GM15510 (cell line): ENCODE data around the gene PKP4.

Experiments used
- POLR2A ChIP-seq: IDR thresholded peaks from 3 replicates; pipeline ENCODE4 v1.6.1; 2011; ENCODE audit warnings: borderline replicate concordance; ENCODE audit not compliant: insufficient read length; ENCODE audit errors: extremely low read depth

The PKP4 gene

DNA sequence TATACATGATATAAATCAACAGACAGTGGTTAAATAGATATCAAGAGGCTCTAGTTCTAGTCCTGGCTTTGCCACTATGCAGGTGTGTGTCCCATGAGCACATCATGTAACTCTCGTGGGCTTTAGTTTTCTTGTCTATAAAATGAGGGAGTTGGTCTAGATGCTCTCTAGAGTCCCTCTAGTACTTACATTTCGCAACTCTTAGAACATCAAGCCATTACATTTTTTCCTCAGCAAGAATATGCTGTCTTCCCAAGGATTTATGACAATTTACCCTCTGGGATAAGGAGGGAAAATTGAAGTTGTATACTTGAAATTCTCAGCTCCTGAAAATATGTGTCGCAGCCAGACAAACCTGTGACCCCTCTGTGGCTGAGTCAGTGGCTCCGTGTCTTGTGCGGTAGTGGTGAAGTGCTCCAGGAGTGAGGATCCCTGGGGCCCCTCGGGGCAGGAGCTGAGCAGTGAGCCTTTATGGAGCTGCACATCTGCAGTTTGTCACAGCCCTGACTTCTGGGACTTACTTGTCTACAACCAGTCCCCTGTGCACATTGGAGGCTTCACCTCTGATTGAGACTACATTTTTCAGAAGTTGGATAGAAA is 6.8 kb downstream of the PKP4 start:
- no peak for TF ChIP-seq POLR2A

DNA sequence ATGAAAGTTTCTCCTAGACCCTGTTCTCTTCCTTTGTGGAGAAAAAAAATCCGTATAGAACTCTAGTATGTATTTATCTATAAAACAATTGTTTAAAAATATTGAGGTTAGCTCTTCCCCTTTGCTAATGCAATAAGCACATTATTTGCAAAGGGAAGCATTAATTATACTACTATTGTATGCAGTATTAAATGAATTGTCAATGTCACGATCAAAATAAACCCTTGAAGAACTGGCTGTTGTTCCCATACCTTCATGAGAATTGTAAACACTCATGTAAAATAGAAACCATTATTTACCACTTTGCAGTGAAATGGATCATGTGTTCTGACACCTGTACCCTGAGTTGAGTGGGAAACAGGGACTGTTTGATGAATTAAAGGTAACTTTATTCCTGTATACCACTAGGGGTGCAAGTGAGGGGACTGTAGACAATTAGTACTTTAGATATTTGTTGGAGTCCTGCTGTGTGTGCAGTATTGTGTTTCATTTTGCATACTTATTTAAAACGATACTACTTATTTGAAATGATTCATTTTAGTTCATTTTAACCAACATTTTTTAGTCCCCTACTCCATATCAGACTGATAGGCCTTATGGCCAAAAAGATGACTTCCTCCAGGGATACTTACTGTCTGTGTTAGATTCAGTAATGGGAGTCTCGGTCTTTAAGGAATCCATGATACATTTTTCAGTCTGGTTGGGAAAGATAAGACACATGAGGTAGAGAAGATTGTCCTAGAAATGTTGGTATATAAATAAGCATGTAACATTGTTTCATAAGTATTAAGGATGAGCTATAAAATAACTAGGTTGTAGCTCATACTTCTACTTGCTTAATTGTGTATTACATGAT is 7.9 kb downstream of the PKP4 start:
- TF ChIP-seq POLR2A = no peak

DNA sequence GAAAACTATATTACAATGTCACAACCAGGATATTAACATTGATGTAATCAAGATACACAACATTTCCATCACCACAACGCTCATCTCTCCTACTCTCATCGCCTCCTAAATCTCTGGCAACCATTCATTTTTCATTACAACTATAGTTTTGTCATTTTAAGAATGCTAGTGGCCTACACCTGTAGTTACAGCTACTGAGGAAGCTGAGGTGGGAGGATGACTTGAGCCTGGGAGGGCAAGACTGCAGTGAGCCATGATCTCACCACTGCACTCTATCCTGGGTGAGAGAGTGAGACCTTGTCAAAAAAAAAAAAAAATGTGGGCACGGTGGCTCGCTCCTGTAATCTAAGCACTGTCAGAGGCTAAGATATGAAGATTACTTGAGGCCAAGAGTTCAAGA is 10.5 kb downstream of the PKP4 start:
- no peak for TF ChIP-seq POLR2A

DNA sequence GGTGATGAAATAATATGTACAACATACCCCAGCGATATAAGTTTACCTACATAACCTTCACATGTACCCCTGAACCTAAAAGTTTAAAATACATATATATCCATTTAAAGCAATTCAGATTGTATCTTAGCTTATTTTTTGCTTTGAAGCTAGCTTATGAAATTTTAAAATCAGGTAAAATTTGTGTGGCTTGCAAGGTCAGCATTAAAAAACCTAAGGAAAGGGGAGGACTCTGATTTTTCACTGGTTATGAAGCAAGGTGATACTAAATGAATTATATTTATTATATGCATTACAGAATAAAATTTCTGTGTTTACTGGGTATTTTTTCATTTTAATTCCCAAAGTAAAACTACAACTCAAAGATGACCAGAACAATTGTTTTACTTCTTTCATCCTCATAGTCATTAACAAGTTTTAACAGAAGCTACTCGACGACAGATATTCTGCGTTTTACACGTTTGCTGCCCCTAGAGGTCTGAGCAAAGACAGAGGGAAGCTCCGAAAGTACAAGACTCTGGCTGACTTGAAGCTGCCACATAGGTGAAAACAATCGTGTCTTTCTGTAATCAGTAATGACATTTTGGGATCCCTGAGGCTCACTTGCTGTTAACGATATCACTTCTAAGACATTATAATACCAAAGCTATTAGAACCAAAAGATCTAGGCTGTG is 17.1 kb downstream of the PKP4 start:
- TF ChIP-seq POLR2A = no peak

DNA sequence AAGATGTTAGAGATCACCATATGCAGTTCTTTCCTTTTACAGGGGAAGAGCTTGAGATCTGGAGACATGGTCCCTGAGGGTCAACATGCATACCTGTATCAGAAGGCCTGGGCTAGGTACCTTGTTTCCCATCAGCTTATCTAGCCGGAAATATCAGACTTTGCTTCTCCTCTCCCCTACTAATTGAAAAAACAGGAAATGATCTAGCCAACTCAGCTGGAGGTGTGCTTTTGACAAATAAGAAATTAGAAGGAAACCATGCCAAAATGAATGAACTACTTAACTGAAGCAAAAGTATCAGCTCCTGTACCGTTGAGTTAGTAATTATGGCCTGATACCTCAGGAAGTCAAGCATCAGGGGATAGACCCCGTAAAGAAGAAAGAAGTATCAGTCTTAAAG is 20.4 kb downstream of the PKP4 start:
- no peak for TF ChIP-seq POLR2A

DNA sequence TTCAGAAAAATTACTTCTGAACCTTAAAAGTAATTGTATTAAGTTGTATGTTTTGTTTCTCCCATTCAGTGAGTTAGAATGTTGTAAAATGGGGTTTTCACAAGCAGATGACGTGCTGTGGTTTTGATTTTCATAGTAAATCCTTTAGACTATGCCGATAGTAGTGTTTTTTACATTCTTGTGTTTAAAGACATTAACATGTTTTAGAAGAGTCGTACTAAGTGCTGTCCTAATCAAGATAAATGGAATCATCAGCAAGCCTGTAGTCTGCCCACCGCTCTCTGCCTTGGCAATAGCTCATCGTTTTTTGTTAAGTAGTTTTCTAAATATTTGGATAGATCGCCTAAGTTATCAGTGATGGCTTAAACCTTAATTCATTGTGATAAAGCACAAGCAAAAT is 21.5 kb downstream of the PKP4 start:
- TF ChIP-seq POLR2A = no peak

DNA sequence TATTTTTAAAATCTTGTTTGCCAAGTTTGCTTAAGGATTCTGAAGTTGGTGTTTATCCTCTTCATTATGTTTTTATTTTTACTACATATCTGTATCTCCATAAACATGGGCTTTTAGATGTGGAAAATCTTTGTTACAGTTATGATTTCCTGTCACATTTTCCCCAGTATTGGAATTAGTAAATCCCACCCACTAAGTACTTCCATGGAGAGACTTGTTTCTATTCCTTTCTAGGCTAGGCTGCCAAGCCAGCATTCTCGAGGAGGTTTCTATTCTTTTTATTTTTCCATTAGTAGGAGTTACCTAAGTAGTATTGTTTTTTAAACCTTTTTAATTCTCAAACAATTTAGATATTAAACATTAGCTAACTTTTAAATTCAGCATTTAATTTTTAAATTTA is 22.1 kb downstream of the PKP4 start:
- no peak for TF ChIP-seq POLR2A

DNA sequence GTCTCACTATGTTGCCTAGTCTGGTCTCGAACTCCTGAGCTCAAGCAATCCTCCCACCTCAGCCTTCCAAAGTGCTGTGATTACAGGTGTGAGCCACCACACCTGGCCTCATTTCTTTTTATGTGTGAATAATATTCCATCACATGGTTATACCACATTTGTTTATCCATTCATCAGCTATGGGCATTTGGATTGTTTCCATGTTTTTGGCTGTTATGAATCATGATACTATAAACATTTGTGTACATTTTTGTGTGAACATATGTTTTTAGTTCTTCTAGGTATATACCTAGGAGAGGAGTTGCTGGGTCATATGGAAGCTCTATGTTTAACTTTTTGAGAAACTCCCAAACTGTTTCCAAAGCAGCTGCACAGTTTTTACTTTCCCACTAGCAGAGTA is 24.4 kb downstream of the PKP4 start:
- no peak for TF ChIP-seq POLR2A

DNA sequence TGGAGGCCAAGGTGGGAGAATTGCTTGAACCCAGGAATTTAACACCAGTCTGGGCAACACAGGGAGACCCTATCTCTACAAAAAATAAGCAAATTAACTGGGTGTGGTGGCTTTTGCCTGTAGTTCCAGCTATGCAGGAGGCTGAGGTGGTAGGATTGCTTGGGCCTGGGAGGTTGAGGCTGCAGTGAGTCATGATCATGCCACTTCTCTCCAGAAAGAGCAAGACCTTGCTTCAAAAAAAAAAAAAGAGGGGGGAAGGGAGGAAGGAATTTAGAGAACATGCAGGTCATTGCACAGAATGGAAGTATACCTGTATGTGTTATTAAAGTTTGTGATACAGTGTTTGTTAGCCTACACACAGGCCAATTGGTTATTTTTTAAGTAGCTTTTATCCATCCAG is 25.8 kb downstream of the PKP4 start:
- no peak for TF ChIP-seq POLR2A

DNA sequence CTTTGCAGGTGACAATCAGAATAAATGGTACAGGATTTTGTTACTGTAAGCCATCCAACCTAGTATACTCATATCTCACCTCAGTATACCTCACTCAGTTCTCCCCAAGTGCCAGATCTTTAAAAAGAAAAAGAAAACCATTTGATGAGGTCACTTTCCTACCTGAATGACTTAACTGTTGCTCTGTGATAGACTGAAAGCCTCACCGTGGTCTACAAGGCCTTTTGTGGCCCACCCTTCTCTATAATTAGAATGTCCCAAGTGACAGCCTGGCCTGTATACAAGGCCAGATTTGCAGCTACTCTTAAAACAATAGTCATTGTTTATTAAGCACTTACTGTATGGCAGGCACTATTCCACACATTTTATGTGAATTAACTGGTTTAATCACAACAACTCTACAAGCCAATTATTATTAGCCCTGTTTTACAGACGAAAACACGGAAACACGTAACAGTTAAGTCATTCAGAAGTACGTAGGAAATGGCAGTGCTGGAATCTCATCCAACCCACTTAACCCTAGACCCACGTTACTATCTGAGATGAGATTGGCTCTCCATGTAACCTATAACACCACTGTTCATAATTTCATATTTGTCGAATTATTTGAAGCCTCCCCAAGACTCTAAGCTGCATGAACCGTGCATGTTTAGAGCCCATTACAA is 28.3 kb downstream of the PKP4 start:
- no peak for TF ChIP-seq POLR2A

DNA sequence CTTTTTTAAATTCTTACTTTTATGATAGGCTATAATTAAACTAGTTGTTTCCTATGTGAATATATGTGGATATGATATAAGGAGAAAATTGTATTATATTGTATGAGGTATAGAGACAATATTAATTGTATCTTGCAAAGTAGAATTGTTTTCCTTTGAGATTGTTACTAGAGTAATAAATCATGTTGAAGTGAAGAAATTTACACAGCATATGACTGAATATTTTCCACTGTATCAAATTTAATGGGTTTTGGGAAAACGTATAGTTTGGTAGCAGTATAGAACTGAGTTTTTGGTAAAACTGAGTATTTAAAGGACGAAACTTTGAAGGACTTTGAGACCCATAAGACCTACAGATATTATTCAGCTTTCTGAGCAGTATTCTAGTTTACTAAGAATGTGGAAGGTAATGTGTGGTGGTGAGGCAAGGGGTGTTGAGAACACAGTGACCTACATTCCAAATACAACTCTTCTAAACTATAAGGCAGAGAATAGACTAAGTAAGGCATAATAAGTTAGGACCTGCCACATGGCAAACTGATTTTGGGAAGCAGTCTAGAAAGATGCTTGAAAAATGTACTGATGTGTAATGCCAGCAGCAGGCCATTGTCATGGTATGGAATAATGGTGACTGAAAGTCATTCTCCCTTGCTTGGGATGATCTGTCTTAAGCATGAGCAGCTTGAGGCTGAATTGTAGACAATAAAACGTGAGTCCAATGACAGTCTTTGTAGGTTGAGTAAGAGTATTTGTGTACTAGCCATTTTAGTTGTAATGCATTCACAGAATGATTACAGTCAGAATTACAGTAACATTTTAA is 29.6 kb downstream of the PKP4 start:
- no peak for TF ChIP-seq POLR2A

DNA sequence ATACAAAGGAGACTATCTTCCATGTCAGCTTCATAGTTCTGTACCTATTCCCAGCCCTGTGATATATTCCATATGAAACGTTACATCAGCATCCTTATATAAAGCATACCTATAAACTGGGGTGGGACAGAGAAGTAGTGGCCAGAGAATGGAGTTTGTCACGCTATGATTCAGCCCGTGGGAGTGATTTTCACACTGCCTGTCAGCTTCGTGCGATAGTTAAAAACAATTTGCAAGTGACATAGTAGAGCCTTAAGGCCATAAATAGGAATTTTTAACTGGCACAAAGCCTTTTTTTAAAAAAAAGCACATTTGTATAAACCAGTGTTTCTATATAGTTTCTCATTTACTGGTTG is 30.2 kb downstream of the PKP4 start:
- no peak for TF ChIP-seq POLR2A

DNA sequence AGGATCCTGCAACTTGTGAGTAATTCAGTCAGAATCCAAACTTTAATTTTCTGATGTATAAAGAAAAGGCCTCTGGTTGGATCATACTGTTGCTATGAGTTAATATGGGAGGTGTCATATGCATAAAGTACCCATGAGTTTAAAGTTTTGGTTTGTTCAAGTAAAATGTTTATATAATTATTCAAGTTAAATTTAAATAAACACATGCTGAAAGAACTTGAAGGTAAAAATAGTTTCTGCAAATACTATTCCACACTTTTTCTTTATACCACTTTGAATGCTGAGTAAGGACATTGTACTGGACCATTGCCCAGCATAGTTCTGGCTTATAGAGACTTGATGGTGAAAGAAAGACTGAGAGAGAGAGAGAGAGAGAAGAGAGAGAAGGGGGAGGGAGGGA is 30.7 kb downstream of the PKP4 start:
- TF ChIP-seq POLR2A = no peak

DNA sequence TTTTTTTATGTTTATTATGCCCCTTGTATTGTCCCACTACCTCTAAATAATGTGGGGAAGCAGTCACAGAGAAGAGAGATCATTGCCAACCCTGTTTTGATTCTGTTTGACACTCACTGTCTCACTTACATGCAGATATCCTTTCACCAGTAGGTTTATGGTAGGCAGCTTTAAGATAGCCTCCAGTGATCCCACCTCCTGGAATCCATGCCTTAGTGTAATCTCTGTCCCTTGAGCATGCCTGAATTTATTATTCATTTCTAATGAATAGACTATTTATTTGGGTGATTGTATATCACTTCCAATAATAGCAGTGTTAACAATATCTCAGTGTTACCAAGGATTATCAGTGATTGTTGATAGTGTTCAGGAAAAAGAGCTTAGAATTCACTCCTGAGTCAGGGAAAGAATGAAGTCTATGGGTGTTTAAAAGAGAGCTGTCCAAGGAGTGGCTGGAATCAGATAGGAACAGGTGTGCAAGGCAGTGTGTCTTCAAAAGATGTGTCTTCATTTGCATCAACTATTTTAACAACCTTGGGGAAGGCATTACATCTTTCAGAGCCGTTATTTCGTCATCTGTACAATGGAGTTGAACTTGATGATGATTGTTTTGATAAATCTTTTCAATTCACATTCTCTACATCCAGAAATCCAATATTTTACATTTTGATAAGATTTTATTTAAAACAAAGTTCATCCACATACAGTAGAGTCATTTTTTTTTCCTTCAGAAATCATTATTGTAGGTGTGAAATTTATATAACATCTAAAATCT is 31.9 kb downstream of the PKP4 start:
- TF ChIP-seq POLR2A = no peak
